GM19468 (cell line): ENCODE results near the gene SUPT4H1.

Experiments used
- ATAC-seq: cut with Tn5 transposase; IDR thresholded peaks from one replicate; pipeline ENCODE4 v1.9.1; 2021; ENCODE audit warnings: mild to moderate bottlenecking, moderate library complexity, moderate number of reproducible peaks; ENCODE audit not compliant: unreplicated experiment; ENCODE audit errors: extremely low read depth

Gene SUPT4H1

DNA sequence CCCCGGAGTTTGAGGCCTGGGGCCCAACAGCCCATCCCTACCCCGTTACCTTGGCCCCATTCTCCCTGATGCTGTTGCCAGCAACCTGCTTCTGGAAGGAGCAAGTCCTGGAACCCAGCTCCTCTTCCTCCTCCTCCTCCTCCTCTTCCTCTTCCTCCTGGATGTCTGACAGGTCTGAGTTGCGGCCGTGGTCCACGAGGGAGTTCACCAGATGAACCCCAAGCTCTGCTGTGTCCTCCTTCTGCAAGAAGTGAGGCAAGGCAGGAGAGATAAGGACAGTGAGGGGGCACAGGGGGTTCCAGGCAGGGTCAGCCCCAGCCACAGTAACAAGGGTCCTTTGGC, 42.1 kb downstream of the SUPT4H1 start:
- ATAC-seq, result no peak

DNA sequence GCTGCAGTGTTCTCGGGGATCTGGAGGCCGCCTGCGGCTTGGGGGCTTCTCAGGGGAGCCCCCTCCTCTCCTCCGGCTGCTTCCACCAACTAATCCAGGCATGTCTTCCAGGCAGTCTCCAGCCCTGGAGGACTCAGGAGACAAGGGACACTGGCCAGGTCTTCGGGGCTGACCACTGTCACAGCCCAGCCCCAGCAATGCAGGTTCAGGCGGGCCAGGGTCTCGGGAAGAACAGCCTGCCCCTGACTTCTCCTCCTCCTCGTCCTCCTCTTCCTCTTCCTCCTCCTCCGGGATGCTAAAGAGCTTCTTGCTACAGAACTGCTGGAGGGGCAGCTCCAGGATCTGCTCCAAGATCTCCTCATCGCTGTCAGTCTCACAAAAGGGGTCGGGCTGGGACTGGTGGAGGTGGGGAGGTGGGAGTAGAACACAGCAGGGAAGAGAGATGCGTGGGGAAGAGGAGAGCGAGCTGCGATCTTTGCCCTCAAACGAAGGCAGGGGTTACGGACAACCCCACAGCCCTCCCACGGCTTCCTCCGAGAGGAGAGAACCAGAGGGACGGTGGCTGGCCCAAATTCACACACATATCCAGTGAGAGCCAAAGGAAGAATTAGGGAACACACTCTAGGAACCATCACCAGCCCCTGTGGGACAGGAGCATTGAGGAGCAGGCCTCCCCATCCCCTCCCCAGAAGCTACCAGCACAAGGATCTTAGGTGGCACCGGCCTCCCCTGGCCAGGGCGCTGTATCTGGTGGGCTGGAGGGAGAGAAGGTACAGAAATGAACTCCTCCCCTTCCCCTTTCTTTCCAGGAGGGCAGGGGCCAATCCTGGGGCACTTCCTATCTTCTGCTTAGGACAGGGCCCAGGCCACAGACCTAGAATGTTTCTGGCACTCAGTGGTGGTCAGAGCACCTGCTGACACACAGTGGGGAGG, 42.8 kb downstream of the SUPT4H1 start:
- no peak for ATAC-seq

DNA sequence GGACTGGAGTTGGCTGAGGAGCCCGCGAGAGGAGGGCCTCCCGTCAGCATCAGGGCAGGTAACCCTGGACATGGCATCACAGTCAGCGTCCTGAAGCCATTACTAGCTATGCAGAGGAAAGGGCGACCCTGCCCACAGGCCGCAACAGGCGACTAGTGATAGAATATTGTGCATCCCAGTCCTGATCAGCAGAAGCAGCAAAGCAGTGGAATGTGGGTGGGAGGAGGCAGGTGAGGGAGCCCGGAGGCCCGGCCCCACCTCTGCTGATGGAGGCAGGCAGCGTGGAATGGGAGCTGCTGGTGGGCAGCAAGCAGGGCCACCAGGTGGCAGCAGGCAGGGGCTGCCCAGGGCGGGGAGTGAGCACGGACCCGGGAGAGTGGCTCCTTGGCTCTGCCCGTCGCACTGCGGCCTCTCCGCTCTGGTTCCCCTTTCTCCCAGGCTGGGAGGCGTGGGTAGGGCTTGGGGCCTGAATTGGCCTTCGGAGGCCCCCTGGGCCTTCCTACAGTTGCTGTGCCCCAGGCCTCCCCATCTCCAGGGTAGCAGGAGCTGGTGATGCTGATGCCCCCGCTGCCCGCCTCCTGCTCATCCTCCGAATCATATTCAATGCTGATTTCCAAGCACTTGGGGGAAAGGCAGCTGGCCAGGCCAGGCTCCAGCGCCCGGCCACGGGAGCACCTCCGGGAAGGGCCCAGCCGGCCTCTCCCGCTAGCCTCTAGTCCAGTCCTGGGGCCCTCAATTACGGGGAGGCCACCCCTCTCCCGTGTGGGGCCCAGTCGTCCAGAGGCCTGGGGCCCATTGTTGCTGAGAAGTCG, 43.6 kb downstream of the SUPT4H1 start:
- ATAC-seq, result no peak

DNA sequence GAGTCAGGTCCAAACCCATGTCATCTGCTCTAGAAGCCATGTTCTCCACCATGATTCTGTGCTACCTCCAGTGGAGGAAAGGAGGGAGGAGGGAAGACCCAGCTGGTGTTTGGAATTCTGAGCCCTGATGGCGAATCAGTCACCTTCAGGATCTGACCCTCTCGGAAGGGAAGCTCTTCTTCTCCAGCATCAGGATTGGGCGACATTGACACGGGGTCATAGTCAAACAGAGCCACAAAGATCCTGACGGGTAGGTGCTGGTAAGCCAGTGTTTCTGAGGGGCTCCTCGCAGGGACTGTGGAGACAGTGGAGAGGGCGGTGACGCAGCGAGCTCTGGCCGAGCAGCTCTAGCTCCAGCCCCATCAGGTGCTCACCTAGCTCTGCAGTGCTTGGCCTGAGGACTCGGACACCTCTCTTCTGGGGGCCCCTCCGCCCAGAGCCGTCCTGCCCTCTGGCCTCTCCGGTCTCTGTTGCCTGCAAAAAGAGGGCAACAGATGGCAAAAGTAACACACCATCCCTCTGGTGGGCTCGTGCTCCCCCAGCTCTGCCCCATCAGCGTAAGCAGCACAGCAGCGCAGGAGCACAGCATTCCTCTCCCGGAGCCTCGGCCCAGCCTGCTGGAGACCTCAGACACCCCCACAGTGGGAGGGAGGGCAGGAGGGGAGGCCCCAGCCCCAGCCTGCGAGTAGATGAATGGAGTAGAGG, 44.4 kb downstream of the SUPT4H1 start:
- no peak for ATAC-seq

DNA sequence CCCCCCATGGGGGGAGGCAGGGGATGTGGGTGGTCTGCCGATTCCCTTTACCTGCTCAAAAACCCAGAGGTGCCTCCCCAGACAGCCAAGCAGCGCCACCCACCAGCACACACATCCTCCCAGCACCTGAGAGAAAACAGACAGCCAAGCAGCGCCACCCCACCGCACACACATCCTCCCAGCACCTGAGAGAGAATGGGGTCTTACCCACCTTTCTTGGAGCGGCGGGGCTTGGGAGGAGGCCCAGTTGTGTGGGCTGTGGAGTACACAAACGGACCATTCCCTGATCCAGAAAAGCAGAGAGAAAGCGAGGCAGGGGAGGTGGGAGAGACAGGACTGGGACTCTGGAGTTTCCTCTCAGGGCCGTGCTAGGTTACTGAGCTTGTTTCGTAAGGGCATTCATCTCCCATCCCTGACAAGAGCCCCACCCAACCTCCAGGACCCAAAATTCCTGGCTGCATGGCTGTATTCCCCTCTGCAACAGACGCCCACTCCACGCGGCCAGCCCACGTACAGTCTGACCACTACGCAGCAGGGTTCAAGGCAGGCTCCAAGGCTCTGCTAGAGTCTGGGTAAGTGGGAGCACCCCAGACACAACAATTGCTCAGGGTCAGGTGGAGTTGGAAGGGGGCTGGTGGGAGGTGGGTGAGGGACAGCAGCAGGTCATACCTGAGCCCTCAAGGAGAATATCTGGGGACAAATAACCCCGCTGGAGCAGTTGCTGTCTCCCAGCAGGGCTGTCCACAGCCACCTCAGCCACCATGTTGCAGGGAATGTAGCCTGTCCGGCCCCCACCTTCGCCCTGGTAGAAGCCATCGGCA, 45.7 kb downstream of the SUPT4H1 start:
- ATAC-seq, result no peak

DNA sequence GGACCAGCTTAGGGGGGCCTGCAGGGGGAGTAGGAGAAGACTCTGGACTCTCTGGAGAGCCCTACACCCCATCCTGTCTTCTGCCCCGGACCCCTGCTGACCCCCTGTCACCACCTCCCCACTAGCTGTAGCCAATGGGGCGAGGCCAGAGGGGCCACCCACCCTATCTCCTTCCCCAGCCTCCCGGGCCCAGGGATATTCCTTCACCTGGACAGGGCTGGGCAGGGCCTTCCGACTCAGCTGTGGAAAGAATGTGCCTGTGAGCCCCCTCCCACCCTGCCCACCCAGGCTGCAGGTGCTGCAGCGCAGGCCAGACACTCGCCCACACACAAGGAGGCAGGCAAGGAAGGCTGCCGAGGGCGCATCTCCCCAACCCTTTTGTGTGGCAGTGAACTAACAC, 46.4 kb downstream of the SUPT4H1 start:
- no peak for ATAC-seq

DNA sequence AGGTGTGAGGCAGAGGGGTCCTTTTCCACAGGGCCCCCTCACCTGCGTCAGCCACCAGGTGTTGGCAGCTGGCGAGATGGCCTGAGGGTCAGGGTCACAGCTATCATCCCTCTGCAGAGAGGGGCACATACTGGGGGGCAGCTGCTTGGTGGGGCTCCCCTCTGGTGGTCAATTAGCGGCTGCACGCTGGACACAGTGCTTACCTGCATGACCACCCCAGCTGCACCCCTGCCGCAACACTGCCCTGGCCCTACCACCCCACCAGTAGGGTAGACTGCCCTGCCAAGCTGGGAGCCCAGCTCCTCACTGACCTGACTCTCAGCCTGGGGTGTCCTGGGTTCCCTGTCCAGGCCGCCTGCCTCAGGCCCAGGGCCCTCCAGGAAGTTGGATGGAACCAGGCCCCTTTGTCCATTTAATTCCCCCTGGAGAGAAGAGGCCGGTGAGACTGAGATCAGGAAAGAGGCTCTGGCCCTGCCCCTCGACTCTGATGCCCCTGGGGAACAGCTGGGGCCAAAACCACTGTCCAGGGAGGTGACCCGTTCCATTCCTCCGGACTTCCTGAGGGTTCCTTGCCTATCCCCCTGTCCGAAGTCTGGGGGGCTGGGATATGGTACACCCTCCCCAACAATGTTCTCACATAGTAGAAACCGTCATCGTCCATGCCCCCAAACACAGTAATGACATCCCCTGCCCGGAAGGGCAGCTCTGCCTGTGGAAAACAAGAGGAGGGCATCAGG, 47.1 kb downstream of the SUPT4H1 start:
- ATAC-seq, result no peak

DNA sequence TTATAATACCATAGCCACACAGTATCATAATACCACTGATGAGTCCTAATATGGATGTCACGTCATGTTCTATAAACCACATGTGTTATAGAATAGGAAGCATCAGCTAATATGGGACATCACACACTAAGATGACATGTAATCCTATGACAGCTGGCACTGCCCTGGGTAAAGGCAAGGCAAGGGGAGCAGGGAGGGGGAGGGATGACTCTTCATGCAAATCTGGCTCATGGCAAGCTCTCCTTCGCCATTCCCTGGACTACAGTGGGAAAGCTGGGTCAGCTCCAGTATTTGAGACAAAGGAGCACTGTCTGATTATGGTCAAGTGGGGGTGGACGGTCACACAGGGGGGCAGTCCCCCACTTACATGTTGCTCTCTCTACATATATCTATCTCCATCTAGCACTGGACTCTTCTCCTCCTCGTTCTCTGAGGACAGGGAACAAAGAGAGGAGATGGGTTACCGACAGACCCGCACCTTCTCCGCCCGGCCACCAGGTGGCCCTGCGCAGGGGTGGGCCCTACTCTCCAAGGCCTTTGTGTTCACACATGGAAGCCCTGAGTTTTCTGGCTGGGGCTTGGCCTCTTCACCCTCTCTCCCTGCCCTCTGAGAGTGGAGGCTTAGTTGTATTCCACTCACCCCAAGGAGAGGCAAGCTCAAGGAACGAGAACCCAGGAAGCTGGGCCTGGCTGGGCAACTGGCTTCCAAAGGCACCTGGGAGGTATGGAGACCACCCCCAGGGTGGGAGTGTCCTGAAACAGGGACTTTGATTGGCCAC, 47.8 kb downstream of the SUPT4H1 start:
- no peak for ATAC-seq

DNA sequence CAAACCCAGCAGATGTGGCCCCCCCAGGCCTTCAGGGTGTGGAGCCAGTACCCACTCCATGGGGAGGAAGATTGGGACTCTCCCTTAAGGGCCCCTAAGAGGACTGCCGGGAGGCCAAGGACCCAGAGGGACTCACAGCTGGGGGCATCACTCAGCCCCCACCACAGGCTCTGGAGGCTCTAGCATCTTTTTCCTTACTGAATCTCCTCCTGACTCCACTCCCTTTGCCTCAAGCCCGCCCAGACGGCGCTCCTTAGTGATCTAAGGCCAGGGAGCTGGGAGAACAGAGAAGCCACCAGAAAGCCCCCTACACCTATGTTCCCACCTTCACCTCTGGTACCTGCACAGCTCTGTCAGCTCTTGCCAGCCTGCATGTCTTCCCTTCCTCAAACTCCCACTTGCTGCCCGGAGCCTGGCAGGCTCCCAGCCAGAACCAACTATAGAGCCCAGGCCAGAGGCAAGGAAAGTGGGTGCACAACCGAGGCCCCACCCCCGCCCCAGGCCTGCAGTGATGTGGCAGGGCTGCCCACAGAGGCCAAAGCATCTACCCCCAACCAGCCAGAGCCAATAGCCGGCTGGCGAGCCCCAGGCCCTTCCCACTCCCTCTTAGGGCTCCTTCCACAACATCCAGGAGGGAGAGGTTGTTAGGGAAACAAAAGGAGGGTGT, 48.9 kb downstream of the SUPT4H1 start:
- no peak for ATAC-seq

DNA sequence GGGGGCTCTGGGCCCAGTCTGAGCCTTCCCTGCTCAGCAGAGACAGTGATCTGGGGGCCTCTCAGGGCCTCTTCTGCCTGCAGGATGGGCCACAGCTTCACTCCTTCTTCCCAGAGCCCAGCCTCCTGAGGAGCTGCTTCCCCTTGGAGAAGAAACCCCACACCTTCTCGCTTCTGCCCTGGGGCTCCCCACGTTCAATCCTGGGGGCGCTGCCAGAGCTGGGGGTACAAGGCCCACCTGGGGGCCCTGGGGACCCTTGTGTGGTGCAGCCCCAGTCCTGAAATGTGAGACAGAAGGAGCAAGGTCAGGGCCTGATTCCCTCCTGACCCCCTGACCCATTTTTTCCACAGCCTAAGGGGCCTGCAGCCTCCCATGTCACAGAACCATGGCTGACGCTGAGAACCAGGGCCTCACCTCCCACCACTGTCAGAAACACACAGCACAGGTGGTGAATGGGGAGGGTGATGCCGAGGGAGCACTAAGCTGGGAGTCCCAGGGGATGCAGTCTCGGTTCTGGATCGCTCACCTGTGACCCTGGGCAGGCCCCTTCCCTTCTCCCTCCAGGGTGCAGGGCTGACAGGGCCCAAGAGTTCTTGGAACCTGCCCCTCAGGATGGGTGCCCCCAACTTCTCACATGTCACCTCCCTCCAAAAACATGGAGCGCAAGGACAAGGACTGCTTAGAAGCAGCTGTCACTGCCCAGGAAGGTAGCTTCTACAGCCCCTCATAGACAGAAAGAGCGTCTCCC, 49.7 kb downstream of the SUPT4H1 start:
- ATAC-seq, result no peak

DNA sequence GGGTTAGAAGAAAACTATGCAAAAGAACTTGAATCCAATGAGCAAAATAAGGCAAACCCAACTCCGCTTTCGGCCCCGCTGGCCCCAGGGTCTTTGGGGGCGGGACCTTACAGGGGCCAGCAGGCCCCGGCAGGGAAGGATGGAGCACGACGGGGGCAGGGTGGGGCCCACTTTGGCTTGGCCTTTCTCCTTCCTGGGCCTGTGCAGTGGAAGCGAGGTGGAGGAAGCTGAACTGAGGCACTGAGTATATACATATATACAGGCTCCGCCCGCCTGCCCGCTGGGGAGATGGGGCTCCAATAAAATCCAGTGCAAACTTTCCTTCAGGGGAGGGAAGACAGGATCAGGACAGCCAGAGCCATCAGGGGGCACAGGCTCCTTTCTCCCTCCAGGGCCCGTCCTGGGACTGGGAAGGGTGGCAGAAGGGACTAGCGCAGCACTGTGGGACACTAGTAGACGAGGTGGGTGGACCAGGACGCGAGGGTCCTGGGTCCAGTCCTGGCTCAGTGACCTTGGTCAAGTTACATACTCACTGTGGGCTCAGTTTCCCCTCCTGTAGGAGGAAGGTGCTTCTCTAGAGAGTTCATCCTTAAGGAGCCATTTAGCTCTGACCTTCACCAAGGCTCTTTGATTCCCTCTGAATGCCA, 50.4 kb downstream of the SUPT4H1 start:
- ATAC-seq, result no peak

DNA sequence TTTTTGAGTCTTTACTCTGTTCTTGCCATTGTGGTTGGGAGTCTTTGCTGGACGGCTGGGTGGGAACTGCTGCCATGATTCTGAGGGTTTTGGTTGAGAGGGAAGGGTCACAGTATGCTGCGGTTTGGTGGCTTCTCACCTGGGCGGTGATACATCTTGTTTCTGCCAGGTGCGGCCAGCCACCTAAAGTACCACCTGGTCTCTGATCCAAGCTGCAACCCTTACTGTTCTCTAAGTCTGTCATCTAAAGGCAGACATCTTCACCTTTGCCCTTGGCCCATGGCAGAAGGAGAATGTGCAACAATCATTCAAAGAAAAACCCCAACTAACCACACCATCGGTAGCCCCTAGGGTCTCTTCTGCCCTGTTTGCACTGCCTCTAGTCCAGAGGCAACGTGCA, 51.7 kb downstream of the SUPT4H1 start:
- ATAC-seq, result no peak
